GM12875 (cell line): ENCODE results near the gene VPS35.
"Not testable (repeated sequence)": the region's sequence is repeated elsewhere in the genome, so short reads cannot be mapped to it uniquely, and the experiment has no call there.

Experiments
- H3K4me3 ChIP-seq: one replicate; pipeline ENCODE4 v1.5.1; 2011; ENCODE audit warnings: low read depth, low read length, control low read depth
- CTCF ChIP-seq: IDR thresholded peaks from 2 replicates; pipeline ENCODE4 v1.5.1; 2011; ENCODE audit warnings: low read depth, mild to moderate bottlenecking, control low read depth, inconsistent platforms, low read length, moderate library complexity, borderline replicate concordance; ENCODE audit not compliant: insufficient read depth

Gene VPS35

DNA sequence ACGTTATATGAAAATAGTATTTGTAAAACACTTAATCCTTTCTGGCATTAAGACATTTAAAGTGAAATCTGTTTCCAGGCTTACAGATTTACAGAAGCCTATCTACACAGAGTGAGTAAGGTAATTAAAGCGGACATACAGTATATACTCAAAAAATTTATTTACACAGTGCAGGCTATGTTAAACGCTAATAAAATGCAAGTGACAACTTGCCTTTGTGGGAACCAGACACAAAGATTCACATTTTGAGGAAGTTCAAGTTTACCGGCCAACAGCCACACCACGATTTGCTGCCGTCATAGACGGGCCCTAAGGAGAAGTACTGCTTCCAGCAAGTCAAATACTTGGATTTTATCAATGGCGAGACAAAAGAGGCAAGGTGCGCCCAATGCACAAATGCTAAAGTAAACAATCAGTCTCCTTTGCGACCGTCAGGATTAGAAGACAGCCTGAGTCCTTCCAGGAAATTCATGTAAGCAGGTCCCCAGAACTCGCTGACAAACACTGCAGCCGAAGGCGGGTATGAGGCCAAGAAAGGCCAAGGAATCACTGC, 801 bp downstream of the VPS35 start:
- peak overlapping the region; percentile 75 for H3K4me3 ChIP-seq
- no peak for TF ChIP-seq CTCF

- peak overlapping the region; percentile 75 for H3K4me3 ChIP-seq
- TF ChIP-seq CTCF = no peak
Measured at GRCh38 chr16:46687486-46687885, 1.5 kb downstream of the VPS35 start.

- no peak for TF ChIP-seq CTCF
- H3K4me3 ChIP-seq = no peak overlapping the region
Measured at GRCh38 chr16:46686815-46687473, 2.0 kb downstream of the VPS35 start.

DNA sequence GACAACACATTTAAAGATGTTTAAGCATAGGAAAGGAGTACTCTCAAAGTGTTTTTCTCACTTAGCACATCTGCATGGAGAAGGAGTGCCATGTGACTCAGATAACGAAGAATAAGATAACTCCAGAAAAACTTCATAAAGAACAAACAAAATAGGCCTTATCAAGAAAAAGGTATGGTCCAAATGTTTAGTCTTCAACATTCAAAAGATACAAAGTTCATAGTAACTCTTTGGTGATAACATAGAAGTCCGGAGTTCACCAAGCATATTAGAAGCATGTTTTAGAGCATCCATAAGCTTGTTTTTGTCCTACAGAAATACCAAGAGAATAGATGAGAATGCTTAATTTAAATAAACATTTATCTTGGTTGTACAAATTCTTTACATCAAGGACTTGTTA, 7.1 kb downstream of the VPS35 start:
- not testable (repeated sequence) for H3K4me3 ChIP-seq

DNA sequence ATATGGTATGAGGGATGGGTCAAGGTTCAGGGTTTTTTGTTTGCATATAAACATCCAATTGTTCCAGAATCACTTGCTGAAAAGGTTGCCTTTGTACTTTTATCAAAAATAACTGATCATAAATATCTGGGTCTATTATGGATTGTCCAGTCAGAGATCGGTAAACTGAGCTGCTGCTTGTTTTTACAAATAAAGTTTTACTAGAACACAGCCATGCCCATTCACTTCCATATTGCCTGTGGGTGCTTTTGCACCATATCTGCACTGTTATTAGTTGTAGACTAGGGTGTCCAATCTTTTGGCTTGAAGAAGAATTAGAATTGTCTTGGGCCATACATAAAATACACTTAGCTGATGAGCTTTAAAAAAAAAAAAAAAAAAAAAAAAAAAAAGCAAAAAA, 11.0 kb downstream of the VPS35 start:
- not testable (repeated sequence) for H3K4me3 ChIP-seq

- peak; percentile 98 for TF ChIP-seq CTCF
- H3K4me3 ChIP-seq = no peak overlapping the region
Measured at GRCh38 chr16:46673320-46674013, 15.5 kb downstream of the VPS35 start.

- no peak for TF ChIP-seq CTCF
- H3K4me3 ChIP-seq = no peak overlapping the region
Measured at GRCh38 chr16:46662123-46662522, 26.9 kb downstream of the VPS35 start.

DNA sequence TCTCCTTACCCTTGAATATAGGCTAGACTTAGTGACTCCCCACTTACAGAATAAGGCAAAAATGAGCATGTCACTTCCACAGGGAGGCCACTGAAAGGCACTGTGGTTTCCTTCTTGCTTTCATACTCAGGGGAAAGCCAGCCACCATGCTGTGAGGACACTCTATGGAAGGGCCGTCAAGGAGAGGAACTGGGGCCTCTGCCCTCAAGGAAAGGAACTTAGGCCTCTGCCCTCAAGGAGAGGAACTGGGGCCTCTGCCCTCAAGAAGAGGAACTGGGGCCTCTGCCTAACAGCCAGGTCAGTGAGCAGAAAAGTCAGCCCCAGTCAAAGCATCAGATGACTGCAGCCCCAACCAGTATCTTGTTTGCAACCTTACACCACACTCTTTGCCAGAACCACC, 30.1 kb downstream of the VPS35 start:
- TF ChIP-seq CTCF = no peak
- H3K4me3 ChIP-seq = no peak overlapping the region
